OCI-LY1 (cell line): ENCODE results near the gene TCF3.

Experiments used
- EZH2 ChIP-seq: fragments of 200-600 bp; sonication (generic), shearing (Covaris generic); IDR thresholded peaks from 2 replicates; pipeline ENCODE4 v1.8.0; 2017; ENCODE audit warnings: borderline replicate concordance, mixed run types, mild to moderate bottlenecking, antibody characterized with exemption, low read length, moderate library complexity, mixed read lengths
- TF ChIP-seq, protein P1 (sequence below): fragments of 200-600 bp; sonication (generic), shearing (Covaris generic); IDR thresholded peaks from 2 replicates; pipeline ENCODE4 v1.5.1; 2017; ENCODE audit warnings: mild to moderate bottlenecking, antibody characterized with exemption, low read length, moderate library complexity, mixed read lengths

DNA sequence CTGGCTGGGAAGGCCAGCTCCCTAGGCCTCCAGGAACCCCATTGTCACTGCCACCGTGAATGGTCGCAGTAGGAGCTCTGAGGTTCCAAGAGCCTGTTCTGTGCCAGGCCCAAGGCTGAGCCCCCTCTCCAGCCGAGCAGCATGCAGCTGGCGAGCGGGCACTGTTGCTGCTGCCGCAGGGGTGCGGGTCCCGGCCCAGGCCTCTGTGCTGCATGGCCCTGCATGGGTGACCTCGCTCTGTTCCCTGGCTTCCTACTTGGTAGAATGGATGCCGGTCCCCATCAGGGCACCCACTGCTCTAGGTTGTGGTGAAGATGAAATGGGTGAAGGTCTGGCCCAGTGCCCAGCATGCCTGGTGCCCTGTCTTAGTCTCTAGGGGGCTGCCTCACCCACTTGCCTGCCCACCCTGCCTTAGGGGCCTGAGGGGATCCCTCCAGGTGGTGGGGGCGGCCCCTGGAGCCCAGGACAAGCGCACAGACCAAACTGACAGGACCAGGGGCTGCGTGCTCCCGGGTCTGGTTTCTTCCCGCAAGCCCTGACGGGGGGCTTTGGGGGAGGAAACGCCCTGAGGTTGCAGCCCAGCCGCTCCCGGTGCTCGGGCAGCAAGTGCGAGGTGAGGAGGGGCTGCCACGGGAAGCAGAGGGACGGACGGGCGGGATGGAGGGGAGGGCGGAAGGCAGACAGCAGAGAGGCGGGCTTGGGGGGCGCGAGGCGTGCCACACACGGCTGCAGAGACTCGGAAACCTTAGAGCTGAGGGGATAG lies 38.4 kb downstream of the TCF3 start:
- TF ChIP-seq, protein P1, sequence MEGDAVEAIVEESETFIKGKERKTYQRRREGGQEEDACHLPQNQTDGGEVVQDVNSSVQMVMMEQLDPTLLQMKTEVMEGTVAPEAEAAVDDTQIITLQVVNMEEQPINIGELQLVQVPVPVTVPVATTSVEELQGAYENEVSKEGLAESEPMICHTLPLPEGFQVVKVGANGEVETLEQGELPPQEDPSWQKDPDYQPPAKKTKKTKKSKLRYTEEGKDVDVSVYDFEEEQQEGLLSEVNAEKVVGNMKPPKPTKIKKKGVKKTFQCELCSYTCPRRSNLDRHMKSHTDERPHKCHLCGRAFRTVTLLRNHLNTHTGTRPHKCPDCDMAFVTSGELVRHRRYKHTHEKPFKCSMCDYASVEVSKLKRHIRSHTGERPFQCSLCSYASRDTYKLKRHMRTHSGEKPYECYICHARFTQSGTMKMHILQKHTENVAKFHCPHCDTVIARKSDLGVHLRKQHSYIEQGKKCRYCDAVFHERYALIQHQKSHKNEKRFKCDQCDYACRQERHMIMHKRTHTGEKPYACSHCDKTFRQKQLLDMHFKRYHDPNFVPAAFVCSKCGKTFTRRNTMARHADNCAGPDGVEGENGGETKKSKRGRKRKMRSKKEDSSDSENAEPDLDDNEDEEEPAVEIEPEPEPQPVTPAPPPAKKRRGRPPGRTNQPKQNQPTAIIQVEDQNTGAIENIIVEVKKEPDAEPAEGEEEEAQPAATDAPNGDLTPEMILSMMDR, result no peak
- no peak for TF ChIP-seq EZH2
